OCI-LY7 (cell line): ENCODE measurements around the gene RGS10. TPM values are rescaled to one million over a fixed set of nuclear protein-coding genes. Genes with fewer than 3 reads are reported as not detected.

Experiments used
- BruUV-seq: library from RNA; stranded (reverse); fragments of 400-500 nt; replicated peaks from 2 replicates; lab custom pipeline; 2021; lab: Mats Ljungman, UMichigan
- CTCF ChIA-PET: fragments of 300-600 bp; sonication (Branson Sonifier 250); formaldehyde crosslinking; loops from one replicate; lab custom pipeline; 2022; ENCODE audit warnings: antibody characterized with exemption; ENCODE audit not compliant: unreplicated experiment; lab: Charles Lee
- POLR2A ChIA-PET: fragments of 300-600 bp; sonication (Branson Sonifier 250); formaldehyde crosslinking; loops from one replicate; lab custom pipeline; 2022; ENCODE audit warnings: antibody characterized with exemption; lab: Charles Lee
- DNase-seq: peaks from one replicate; pipeline ENCODE4 v3.0.0-alpha.2; 2015; ENCODE audit warnings: low spot score
- H2AFZ ChIP-seq: fragments of 200-600 bp; sonication (generic), shearing (Covaris generic); 2 replicates; pipeline ENCODE4 v1.6.1; 2014; ENCODE audit warnings: mild to moderate bottlenecking, antibody characterized with exemption, low read length, moderate library complexity
- H3K27ac ChIP-seq: fragments of 200-600 bp; sonication (generic); 2 replicates; pipeline ENCODE4 v1.5.1; 2014; ENCODE audit warnings: mixed run types, low read depth, mild to moderate bottlenecking, moderate library complexity, low read length, inconsistent platforms; ENCODE audit not compliant: poor library complexity, severe bottlenecking
- H3K36me3 ChIP-seq: fragments of 200-600 bp; sonication (generic); 2 replicates; pipeline ENCODE4 v1.6.1; 2014; ENCODE audit warnings: mild to moderate bottlenecking, antibody characterized with exemption, low read length, moderate library complexity, mixed read lengths; ENCODE audit not compliant: insufficient read depth
- H3K4me1 ChIP-seq: fragments of 200-600 bp; sonication (generic); 2 replicates; pipeline ENCODE4 v1.5.1; 2014; ENCODE audit warnings: mild to moderate bottlenecking, low read length; ENCODE audit not compliant: insufficient read depth, poor library complexity, severe bottlenecking
- H3K4me2 ChIP-seq: fragments of 200-600 bp; sonication (generic); 2 replicates; pipeline ENCODE4 v1.6.1; 2014; ENCODE audit warnings: mild to moderate bottlenecking, low read length
- H3K4me3 ChIP-seq: fragments of 200-600 bp; sonication (generic); 2 replicates; pipeline ENCODE4 v1.5.1; 2014; ENCODE audit warnings: mild to moderate bottlenecking, low read depth, low read length; ENCODE audit not compliant: poor library complexity, severe bottlenecking
- H3K79me2 ChIP-seq: fragments of 200-600 bp; sonication (generic); 2 replicates; pipeline ENCODE4 v1.6.1; 2016; ENCODE audit warnings: low read depth, mild to moderate bottlenecking, low read length, moderate library complexity, mixed read lengths; ENCODE audit not compliant: insufficient read depth
- H3K9me2 ChIP-seq: fragments of 200-600 bp; sonication (generic); 2 replicates; pipeline ENCODE4 v1.6.1; 2016; ENCODE audit warnings: mild to moderate bottlenecking, low read length, mixed read lengths; ENCODE audit not compliant: insufficient read depth
- H3K9me3 ChIP-seq: fragments of 200-600 bp; sonication (generic); 2 replicates; pipeline ENCODE4 v1.6.1; 2014; ENCODE audit warnings: mild to moderate bottlenecking, mixed run types, low read length, mixed read lengths
- H4K20me1 ChIP-seq: fragments of 200-600 bp; sonication (generic); 2 replicates; pipeline ENCODE4 v1.6.1; 2014; ENCODE audit warnings: mild to moderate bottlenecking, antibody characterized with exemption, low read length, moderate library complexity, mixed read lengths; ENCODE audit not compliant: insufficient read depth
- EZH2phosphoT487 ChIP-seq: fragments of 200-600 bp; sonication (generic); IDR thresholded peaks from 2 replicates; pipeline ENCODE4 v1.6.1; 2018; ENCODE audit warnings: low read depth, borderline replicate concordance, mild to moderate bottlenecking, mixed run types, antibody characterized with exemption, low read length, moderate library complexity, mixed read lengths
- intact Hi-C: fragments of 100-400 bp; cut with micrococcal nuclease; formaldehyde crosslinking; loops from one replicate; pipeline ENCODE4 v1.10.0; 2022; ENCODE audit not compliant: unreplicated experiment
- total RNA-seq, 2 experiments: library from RNA; depleted of rRNA in 1 of 2; stranded (reverse); fragments of >200 nt in 1 of 2; shearing (Covaris generic) in 1 of 2; gene quantifications; 2 replicates each; pipeline ENCODE4 v1.2.3, GENCODE V29; 2014 to 2022
- TF ChIP-seq, protein P1 (sequence below): fragments of 200-600 bp; sonication (generic); conservative IDR thresholded peaks from 2 replicates; pipeline ENCODE4 v1.5.1; 2014; ENCODE audit warnings: mild to moderate bottlenecking, antibody characterized with exemption, low read length, moderate library complexity, mixed read lengths

RGS10 gene
- total RNA-seq, 2 experiments from 2014 or later = 22.5 to 45.2 TPM

DNA sequence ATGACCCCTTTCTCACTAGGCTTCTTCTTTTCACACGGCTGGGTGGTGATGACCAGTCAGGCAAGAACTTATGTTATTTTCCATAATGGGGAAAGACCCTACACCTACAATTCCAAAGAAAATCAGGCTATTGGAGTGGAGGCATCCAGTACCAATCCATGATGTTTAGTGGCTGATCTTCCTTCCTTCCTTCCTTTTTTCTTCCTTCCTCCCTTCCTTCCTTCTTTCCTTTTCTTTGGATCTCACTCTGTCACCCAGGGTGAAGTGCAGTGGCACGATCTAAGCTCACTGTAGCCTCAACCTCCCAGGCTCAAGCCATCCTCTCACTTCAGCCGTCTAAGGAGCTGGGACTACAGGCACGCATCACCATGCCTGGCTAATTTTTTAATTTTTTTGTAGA is 2.5 kb downstream of the RGS10 start:
- H4K20me1 ChIP-seq = no peaks in the 10 kb centered on the region
- no peak for DNase-seq
- H3K36me3 ChIP-seq = no peaks in the 10 kb centered on the region
- no peak overlapping the region for H3K4me2 ChIP-seq
- intact Hi-C loops = loop anchor here (5.0 kb wide), 1 partner anchor 38 kb away; no protein-coding TSS in a partner anchor
- CTCF ChIA-PET = no interaction called here
- H3K79me2 ChIP-seq = no peaks in the 10 kb centered on the region
- no peaks in the 10 kb centered on the region for H3K9me3 ChIP-seq
- TF ChIP-seq EZH2phosphoT487 = no peak
- TF ChIP-seq, protein P1, sequence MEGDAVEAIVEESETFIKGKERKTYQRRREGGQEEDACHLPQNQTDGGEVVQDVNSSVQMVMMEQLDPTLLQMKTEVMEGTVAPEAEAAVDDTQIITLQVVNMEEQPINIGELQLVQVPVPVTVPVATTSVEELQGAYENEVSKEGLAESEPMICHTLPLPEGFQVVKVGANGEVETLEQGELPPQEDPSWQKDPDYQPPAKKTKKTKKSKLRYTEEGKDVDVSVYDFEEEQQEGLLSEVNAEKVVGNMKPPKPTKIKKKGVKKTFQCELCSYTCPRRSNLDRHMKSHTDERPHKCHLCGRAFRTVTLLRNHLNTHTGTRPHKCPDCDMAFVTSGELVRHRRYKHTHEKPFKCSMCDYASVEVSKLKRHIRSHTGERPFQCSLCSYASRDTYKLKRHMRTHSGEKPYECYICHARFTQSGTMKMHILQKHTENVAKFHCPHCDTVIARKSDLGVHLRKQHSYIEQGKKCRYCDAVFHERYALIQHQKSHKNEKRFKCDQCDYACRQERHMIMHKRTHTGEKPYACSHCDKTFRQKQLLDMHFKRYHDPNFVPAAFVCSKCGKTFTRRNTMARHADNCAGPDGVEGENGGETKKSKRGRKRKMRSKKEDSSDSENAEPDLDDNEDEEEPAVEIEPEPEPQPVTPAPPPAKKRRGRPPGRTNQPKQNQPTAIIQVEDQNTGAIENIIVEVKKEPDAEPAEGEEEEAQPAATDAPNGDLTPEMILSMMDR = no peak
- peaks cover 48% of the 10 kb centered on the region for H3K4me1 ChIP-seq
- no peaks in the 10 kb centered on the region for H3K9me2 ChIP-seq
- H2AFZ ChIP-seq = no peak overlapping the region
- POLR2A ChIA-PET = interaction anchor here (0.7 to 2.1 kb wide), 2 partner anchors 10 to 189 kb away, joined by 4 to 7 read pairs; no protein-coding TSS in a partner anchor
- H3K27ac ChIP-seq = no peak overlapping the region
- BruUV-seq = no TSS peak
- H3K4me3 ChIP-seq = no peak overlapping the region

DNA sequence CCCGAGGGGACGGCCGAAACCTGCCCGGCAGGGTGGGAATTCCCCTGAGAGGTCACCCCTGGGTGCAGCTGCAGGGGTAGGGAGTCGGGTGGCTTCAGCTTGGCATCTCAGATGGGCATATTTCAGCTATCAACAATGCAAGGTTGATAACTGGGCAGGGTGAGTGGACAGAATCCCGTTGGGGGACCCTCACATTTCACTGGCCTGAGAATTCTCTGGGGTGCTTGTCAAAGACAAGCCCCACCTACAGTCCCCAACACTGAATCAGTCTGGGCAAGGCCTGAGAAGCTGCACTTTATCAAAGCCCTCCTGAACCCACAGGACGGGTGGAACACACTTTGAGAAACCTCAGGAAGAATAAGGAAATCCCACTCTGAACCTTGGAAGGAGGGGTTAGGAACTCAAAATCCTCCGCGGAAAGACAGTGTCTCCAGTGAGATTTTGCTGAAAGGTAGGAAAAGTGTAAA is 3.1 kb downstream of the RGS10 start:
- BruUV-seq = no TSS peak
- H4K20me1 ChIP-seq = no peaks in the 10 kb centered on the region
- no peak for TF ChIP-seq EZH2phosphoT487
- TF ChIP-seq, protein P1 = no peak
- H3K4me3 ChIP-seq = no peak overlapping the region
- POLR2A ChIA-PET = interaction anchor here (1.1 to 2.1 kb wide), 2 partner anchors 10 to 22 kb away, joined by 3 to 7 read pairs; no protein-coding TSS in a partner anchor
- DNase-seq = no peak
- H3K79me2 ChIP-seq = no peaks in the 10 kb centered on the region
- H3K4me2 ChIP-seq = peak overlapping the region; percentile 38
- intact Hi-C loops = no loop called here
- H3K4me1 ChIP-seq = peaks cover 48% of the 10 kb centered on the region
- no peaks in the 10 kb centered on the region for H3K36me3 ChIP-seq
- no peaks in the 10 kb centered on the region for H3K9me2 ChIP-seq
- CTCF ChIA-PET = no interaction called here
- H3K9me3 ChIP-seq = no peaks in the 10 kb centered on the region
- H3K27ac ChIP-seq = no peak overlapping the region
- no peak overlapping the region for H2AFZ ChIP-seq

DNA sequence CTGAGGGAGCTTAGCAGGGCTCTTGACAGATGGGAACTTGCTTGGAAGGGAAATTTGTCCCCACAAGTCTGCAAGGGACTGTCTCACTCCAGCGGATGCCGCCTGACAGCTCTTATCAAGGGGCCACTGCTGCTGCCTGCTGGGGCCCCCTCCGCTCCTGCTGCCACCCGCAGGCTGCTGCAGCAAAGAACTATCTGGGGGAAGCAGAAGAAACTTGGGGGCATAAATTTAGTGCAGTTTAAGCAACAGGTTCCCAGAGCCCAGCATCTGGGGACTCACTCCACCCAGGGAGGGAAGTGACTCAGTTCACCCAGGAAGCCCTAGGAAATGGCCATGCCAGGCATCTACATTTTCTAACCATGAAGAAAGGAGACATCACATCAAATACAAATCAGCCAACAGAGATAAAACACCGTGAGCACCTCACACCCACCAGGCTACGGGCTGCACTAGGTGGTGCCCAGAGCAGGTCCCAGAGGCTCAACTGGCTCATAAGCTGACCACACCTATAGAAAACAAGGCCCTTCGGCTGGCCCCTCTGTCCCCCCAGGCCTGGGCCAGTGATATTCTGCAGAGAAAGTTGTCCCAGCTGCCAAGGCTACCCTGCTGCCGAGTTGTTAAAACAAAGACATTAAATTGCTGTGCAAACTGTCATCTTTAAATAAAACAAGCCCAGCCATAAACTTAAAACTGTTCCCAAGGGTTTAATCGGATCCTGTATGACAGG is 3.7 kb downstream of the RGS10 start:
- Histone ChIP-seq H3K79me2 (no peaks in the 10 kb centered on the region), H3K9me2 (no peaks in the 10 kb centered on the region), H3K36me3 (no peaks in the 10 kb centered on the region), H3K4me2 (peak overlapping the region; percentile 38), H3K27ac (no peak overlapping the region), H4K20me1 (no peaks in the 10 kb centered on the region), H3K4me1 (peaks cover 46% of the 10 kb centered on the region), H3K9me3 (no peaks in the 10 kb centered on the region), H3K4me3 (no peak overlapping the region), H2AFZ (no peak overlapping the region)
- POLR2A ChIA-PET = interaction anchor here (1.1 to 2.1 kb wide), 2 partner anchors 9 to 21 kb away, joined by 3 to 7 read pairs; no protein-coding TSS in a partner anchor
- DNase-seq = peak; percentile 40
- CTCF ChIA-PET = no interaction called here
- intact Hi-C loops = no loop called here
- TF ChIP-seq, protein P1 = peak; percentile 68
- no peak for TF ChIP-seq EZH2phosphoT487
- no TSS peak for BruUV-seq
